ENCODE results near the gene TSC2. TPM values are rescaled to one million over a fixed set of nuclear protein-coding genes. Genes with fewer than 3 reads are reported as not detected.
"Not testable (repeated sequence)": the region's sequence is repeated elsewhere in the genome, so short reads cannot be mapped to it uniquely, and the experiment has no call there.

Gene TSC2
- total RNA-seq, 1 donor from 2014 or later: 88.3 TPM

GRCh38 chr16:2116428-2116827, 68.6 kb downstream of the TSC2 start:
- not testable (repeated sequence) for DNase-seq (ENCODE audit: low spot score)

GRCh38 chr16:2117341-2117740, 69.6 kb downstream of the TSC2 start:
- not testable (repeated sequence) for DNase-seq (ENCODE audit: low spot score)

- not testable (repeated sequence) for DNase-seq (ENCODE audit: low spot score)
Observed at GRCh38 chr16:2117960-2118722, 70.4 kb downstream of the TSC2 start.

- DNase-seq (ENCODE audit: low spot score): not testable (repeated sequence)
Observed at GRCh38 chr16:2121325-2121724, 73.5 kb downstream of the TSC2 start.

- DNase-seq (ENCODE audit: low spot score): no peak
Observed at GRCh38 chr16:2121853-2122252, 74.1 kb downstream of the TSC2 start.

- no peak for DNase-seq (ENCODE audit: low spot score)
Observed at GRCh38 chr16:2122429-2122828, 74.6 kb downstream of the TSC2 start.

GRCh38 chr16:2122934-2123683, 75.3 kb downstream of the TSC2 start:
- DNase-seq (ENCODE audit: low spot score): not testable (repeated sequence)

GRCh38 chr16:2123706-2124376, 76.1 kb downstream of the TSC2 start:
- not testable (repeated sequence) for DNase-seq (ENCODE audit: low spot score)

GRCh38 chr16:2124377-2124693, 76.5 kb downstream of the TSC2 start:
- not testable (repeated sequence) for DNase-seq (ENCODE audit: low spot score)

GRCh38 chr16:2124694-2125444, 77.1 kb downstream of the TSC2 start:
- not testable (repeated sequence) for DNase-seq (ENCODE audit: low spot score)

- DNase-seq (ENCODE audit: low spot score): not testable (repeated sequence)
Observed at GRCh38 chr16:2125609-2126008, 77.8 kb downstream of the TSC2 start.

GRCh38 chr16:2126161-2126743, 78.5 kb downstream of the TSC2 start:
- not testable (repeated sequence) for DNase-seq (ENCODE audit: low spot score)

- DNase-seq (ENCODE audit: low spot score): not testable (repeated sequence)
Observed at GRCh38 chr16:2126928-2127556, 79.3 kb downstream of the TSC2 start.

- DNase-seq (ENCODE audit: low spot score): not testable (repeated sequence)
Observed at GRCh38 chr16:2127630-2128280, 80.0 kb downstream of the TSC2 start.

- DNase-seq (ENCODE audit: low spot score): not testable (repeated sequence)
Observed at GRCh38 chr16:2129251-2129650, 81.5 kb downstream of the TSC2 start.

- not testable (repeated sequence) for DNase-seq (ENCODE audit: low spot score)
Observed at GRCh38 chr16:2129890-2130447, 82.2 kb downstream of the TSC2 start.

GRCh38 chr16:2133797-2134196, 86.0 kb downstream of the TSC2 start:
- DNase-seq (ENCODE audit: low spot score): not testable (repeated sequence)

- not testable (repeated sequence) for DNase-seq (ENCODE audit: low spot score)
Observed at GRCh38 chr16:2135071-2135470, 87.3 kb downstream of the TSC2 start.

- DNase-seq (ENCODE audit: low spot score): peak; percentile 99
Observed at GRCh38 chr16:2135770-2136490, 88.1 kb downstream of the TSC2 start, which contains the start of gene PKD1. PKD1 (minus strand) TSS chr16:2135898; CDS start chr16:2135689, 209 bp downstream.

Data from mesenteric fat pad (tissue), 1 donor.